Ovary (tissue), 3 donors: ENCODE results near the gene TSFM.

Source experiments
- EP300 ChIP-seq: sonication (generic); formaldehyde crosslinking; IDR thresholded peaks from one replicate; pipeline ENCODE4 v1.6.1; 2017; ENCODE audit warnings: antibody characterized with exemption
- POLR2A ChIP-seq: fragments of 450-650 bp; IDR thresholded peaks from one replicate; pipeline ENCODE4 v1.6.1; 2017; ENCODE audit warnings: antibody characterized with exemption, mild to moderate bottlenecking, moderate library complexity
- TF ChIP-seq, protein P1 (sequence below), 3 donors: fragments of 450-650 bp in 2 of 3; fragments of 200-600 bp in 1 of 3; IDR thresholded peaks; one replicate each; pipeline versions ENCODE4 v1.5.1 to v1.8.0; 2016 to 2022; ENCODE audit warnings: antibody characterized with exemption in 3 of 3, mild to moderate bottlenecking in 1 of 3
- donor health status: DM: no; HTN: no; CAD: no.

DNA sequence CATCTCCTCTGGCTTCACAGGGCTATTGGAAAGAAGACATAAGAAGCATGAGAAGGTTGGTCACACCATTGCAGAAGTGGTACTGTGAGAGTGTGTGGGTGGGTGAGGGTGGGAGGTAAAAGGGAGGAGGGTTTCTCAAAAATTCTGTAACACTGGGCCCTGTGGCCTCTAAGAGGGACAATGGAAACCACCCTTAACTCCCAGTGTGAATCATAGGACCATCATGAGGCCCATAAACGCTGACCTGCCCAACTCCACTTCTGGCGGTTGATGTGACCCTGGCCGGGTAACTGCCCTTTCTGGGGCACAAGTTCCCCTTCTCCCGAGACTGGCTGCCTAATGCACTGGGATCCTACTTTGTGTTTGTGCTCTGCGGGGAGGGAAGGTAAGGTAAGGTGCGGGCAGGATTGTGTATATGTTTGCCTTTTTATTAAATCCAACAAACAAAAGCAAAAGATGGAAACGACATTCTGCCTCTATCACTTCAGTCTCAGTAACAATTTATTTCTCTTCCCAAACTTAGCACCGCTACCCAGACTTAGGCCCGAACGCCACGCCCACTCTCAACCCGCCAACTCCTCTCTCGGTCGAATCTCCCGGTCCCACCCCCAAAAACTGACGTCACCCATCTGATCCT, 11.2 kb upstream of the TSFM start:
- TF ChIP-seq, protein P1, sequence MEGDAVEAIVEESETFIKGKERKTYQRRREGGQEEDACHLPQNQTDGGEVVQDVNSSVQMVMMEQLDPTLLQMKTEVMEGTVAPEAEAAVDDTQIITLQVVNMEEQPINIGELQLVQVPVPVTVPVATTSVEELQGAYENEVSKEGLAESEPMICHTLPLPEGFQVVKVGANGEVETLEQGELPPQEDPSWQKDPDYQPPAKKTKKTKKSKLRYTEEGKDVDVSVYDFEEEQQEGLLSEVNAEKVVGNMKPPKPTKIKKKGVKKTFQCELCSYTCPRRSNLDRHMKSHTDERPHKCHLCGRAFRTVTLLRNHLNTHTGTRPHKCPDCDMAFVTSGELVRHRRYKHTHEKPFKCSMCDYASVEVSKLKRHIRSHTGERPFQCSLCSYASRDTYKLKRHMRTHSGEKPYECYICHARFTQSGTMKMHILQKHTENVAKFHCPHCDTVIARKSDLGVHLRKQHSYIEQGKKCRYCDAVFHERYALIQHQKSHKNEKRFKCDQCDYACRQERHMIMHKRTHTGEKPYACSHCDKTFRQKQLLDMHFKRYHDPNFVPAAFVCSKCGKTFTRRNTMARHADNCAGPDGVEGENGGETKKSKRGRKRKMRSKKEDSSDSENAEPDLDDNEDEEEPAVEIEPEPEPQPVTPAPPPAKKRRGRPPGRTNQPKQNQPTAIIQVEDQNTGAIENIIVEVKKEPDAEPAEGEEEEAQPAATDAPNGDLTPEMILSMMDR (IDR thresholded peaks at IDR 0.05), result no peak
- TF ChIP-seq POLR2A (no peak), EP300 (no peak)
